ENCODE results near the gene GPD1L.
"Not testable (repeated sequence)": the region's sequence is repeated elsewhere in the genome, so short reads cannot be mapped to it uniquely, and the experiment has no call there.

The GPD1L gene

DNA sequence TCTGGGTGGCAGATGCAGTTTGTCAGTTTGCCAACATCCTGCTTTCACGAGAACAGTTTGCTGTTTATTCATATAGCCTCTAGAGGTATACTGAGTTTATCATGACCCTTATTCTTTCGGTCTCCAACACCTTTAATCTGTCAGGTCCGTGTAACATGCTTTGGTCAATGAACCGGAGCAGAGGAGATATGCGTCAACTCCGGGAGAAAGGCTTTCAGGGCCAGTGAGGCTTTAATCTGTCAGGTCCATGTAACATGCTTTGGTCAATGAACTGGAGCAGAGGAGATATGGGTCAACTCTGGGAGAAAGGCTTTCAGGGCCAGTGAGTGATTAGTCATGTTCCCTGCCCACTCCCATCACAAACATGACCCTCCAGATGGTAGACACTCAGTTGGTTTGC is 16.9 kb upstream of the GPD1L start:
- peaks cover 6 to 17% of the 10 kb centered on the region in 2 donors for H3K9me3 Mint-ChIP-seq
- no peak for ATAC-seq (replicated peaks)
- H3K36me3 Mint-ChIP-seq: peaks cover 0 to under 1% of the 10 kb centered on the region in 2 donors
- no peak overlapping the region for H3K4me3 Mint-ChIP-seq
- DNase-seq: no peak
- no peak overlapping the region for H3K27ac Mint-ChIP-seq
- peaks cover 5 to 10% of the 10 kb centered on the region in 2 donors for H3K4me1 Mint-ChIP-seq
- peaks cover 0 to 4% of the 10 kb centered on the region in 2 donors for H3K27me3 Mint-ChIP-seq

DNA sequence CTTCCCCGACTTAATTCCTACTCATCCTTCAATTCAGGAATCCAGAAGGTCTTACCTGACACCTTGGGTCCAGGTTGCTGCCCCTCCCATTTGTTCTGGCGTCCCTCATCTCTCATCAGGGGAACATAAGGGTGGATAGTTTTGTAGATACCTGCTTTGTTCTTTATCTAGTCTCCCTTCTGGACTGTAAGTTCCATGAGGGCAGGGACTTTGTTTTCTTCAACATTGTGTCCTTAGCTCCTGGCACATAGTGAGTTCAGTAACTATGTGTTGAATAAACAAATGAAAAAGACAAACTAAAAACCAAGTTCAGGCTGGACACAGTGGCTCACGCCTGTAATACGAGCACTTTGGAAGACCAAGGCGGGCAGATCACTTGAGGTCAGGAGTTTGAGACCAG is 13.2 kb upstream of the GPD1L start:
- H3K27ac Mint-ChIP-seq: no peak overlapping the region
- ATAC-seq (replicated peaks) (no peak), DNase-seq (no peak)
- H3K27me3 Mint-ChIP-seq: peaks cover 0 to 4% of the 10 kb centered on the region in 2 donors
- peaks cover 8 to 16% of the 10 kb centered on the region in 2 donors for H3K4me1 Mint-ChIP-seq
- H3K36me3 Mint-ChIP-seq: no peaks in the 10 kb centered on the region
- H3K9me3 Mint-ChIP-seq: peaks cover 6 to 12% of the 10 kb centered on the region in 2 donors
- H3K4me3 Mint-ChIP-seq: no peak overlapping the region

DNA sequence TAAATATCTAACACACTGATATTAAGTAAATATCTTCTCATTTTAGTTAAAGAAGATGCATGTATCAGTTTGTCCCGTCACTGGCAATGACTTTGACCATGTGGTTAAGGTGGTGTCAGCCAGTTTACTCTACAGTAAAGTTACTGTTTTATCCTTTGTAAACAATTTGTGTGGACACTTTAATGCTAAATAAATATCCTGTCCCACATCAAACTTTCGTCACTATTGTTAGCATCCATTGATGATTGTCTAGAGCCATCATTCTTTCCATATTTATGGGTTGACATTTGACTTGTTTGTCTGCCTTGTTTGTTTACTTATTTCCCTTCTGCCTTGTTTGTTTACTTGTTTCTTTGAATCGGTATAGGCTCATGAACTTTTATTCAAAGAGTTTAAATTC is 11.0 kb upstream of the GPD1L start:
- H3K27me3 Mint-ChIP-seq: peaks cover 0 to 4% of the 10 kb centered on the region in 2 donors
- peaks cover 12 to 16% of the 10 kb centered on the region in 2 donors for H3K4me1 Mint-ChIP-seq
- DNase-seq: no peak
- H3K4me3 Mint-ChIP-seq: no peak overlapping the region
- H3K27ac Mint-ChIP-seq: no peak overlapping the region
- peaks cover 0 to 3% of the 10 kb centered on the region in 2 donors for H3K36me3 Mint-ChIP-seq
- ATAC-seq (replicated peaks): no peak
- H3K9me3 Mint-ChIP-seq: peaks cover 0 to 6% of the 10 kb centered on the region in 2 donors

DNA sequence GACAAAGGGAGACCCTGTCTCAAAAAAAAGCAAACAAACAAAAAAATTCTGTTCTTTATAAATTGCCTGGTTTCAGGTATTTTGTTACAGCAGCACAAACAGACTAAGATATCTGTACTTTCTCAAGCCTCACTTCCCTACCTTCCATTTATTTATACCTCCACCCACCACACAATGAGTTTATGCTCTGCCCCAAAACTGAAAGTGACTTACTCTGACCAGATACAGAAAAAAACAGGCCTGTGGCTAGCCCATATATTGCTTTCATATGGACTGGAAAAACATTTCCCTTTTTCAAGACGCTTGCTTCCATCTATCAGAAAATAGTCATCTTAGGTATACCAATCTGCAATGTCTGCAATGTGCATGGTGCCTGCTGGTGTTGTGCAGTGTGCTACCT is 8.7 kb upstream of the GPD1L start:
- Mint-ChIP-seq H3K36me3 (peaks cover 10 to 12% of the 10 kb centered on the region in 2 donors), H3K27ac (no peak overlapping the region), H3K27me3 (peaks cover 0 to 4% of the 10 kb centered on the region in 2 donors), H3K4me1 (peaks cover 6 to 8% of the 10 kb centered on the region in 2 donors), H3K4me3 (no peak overlapping the region), H3K9me3 (peaks cover 10 to 17% of the 10 kb centered on the region in 2 donors)
- ATAC-seq (replicated peaks) (peak; percentile 77 to 93), DNase-seq (no peak)

DNA sequence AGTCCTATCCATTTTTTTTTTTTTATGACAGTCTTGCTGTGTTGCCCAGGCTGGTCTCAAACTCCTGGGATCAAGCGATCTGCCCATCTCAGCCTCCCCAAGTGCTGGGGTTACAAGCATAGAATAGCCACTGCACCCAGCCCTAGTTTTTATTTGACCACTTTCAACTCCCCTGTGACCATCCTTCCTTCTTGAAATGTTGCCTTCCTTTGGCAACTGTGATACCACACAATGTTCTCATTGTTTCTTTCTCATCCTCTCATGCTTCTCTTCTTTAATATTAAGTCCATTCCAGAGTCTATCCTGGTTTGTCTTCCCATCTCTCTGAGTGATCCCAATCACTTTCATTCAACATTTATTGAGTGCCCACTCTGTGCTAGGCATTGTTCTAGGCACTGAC is 7.9 kb upstream of the GPD1L start:
- H3K4me1 Mint-ChIP-seq: peaks cover 6 to 8% of the 10 kb centered on the region in 2 donors
- H3K27ac Mint-ChIP-seq: no peak overlapping the region
- H3K9me3 Mint-ChIP-seq: peaks cover 10 to 17% of the 10 kb centered on the region in 2 donors
- peaks cover 10 to 12% of the 10 kb centered on the region in 2 donors for H3K36me3 Mint-ChIP-seq
- ATAC-seq (replicated peaks): no peak
- no peak overlapping the region for H3K4me3 Mint-ChIP-seq
- H3K27me3 Mint-ChIP-seq: no peaks in the 10 kb centered on the region
- DNase-seq: no peak

DNA sequence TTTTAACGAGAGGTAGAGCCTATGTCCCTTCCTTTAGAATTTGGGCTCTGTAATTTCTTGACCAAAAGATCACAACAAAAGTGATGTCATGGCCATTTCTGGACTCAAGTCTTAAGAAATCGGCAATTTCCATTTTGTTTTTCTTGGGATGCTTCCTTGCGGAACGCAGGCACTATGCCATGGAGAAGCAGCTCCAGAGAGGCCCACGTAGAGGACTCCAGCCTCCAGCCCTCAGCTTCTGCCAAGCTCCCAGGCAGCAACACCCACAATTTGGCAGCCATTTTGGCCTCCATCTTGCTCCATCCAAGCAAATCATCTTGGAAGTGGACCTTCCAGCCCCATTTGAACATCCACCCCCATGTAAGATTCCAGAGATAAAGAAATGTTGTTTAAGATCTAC is 6.0 kb upstream of the GPD1L start:
- Mint-ChIP-seq H3K4me1 (peaks cover 6 to 8% of the 10 kb centered on the region in 2 donors), H3K9me3 (peaks cover 10 to 17% of the 10 kb centered on the region in 2 donors), H3K27me3 (no peaks in the 10 kb centered on the region), H3K36me3 (peaks cover 10 to 12% of the 10 kb centered on the region in 2 donors), H3K4me3 (no peak overlapping the region), H3K27ac (no peak overlapping the region)
- ATAC-seq (replicated peaks) (no peak), DNase-seq (no peak)

DNA sequence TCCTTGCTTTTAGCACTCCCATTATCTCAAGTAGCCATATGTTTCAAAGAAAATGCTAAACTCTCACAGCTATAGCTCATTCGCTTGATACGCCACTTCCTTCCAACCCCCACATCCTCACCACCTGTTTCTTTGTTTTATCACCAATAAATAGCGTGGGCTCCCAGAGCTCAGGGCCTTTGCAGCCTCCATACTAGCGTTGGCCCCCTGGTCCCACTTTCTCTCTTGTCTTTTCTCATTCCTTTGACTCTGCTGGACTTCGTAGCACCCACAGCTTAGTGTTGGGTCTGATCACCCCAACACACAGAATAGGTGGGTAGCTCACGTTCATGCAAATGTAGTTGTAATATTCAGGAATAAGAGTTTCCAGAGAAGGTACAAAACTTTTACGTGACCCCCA is 4.1 kb upstream of the GPD1L start:
- no peak overlapping the region for H3K4me3 Mint-ChIP-seq
- no peak for DNase-seq
- peaks cover 16% of the 10 kb centered on the region in 2 donors for H3K4me1 Mint-ChIP-seq
- no peak for ATAC-seq (replicated peaks)
- peaks cover 10 to 17% of the 10 kb centered on the region in 2 donors for H3K9me3 Mint-ChIP-seq
- H3K36me3 Mint-ChIP-seq: peaks cover 10 to 12% of the 10 kb centered on the region in 2 donors
- H3K27ac Mint-ChIP-seq: no peak overlapping the region
- H3K27me3 Mint-ChIP-seq: no peaks in the 10 kb centered on the region

DNA sequence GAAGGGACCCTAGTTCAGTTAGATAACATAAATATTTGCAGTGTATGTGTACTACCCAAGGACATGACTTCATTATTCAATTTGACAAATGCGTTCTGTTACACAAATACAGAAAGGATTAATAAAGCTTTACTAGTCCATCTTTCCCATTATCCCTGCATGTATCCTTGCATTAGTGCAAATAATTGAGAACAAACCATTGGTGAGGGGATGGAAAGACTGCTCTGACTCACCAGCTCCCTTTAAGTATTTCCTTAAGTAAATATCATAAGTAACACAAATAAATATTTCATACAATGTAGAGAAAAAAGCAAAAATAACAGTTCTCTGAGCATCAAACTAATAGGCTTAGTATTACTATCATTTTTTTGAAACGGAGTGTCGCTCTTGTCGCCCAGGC is 1.9 kb upstream of the GPD1L start:
- Mint-ChIP-seq H3K4me3 (no peak overlapping the region), H3K9me3 (peaks cover 10 to 11% of the 10 kb centered on the region in 2 donors), H3K36me3 (peaks cover 10 to 11% of the 10 kb centered on the region in 2 donors), H3K4me1 (peaks cover 16 to 24% of the 10 kb centered on the region in 2 donors), H3K27ac (no peak overlapping the region), H3K27me3 (no peaks in the 10 kb centered on the region)
- ATAC-seq (replicated peaks): no peak
- DNase-seq: no peak

DNA sequence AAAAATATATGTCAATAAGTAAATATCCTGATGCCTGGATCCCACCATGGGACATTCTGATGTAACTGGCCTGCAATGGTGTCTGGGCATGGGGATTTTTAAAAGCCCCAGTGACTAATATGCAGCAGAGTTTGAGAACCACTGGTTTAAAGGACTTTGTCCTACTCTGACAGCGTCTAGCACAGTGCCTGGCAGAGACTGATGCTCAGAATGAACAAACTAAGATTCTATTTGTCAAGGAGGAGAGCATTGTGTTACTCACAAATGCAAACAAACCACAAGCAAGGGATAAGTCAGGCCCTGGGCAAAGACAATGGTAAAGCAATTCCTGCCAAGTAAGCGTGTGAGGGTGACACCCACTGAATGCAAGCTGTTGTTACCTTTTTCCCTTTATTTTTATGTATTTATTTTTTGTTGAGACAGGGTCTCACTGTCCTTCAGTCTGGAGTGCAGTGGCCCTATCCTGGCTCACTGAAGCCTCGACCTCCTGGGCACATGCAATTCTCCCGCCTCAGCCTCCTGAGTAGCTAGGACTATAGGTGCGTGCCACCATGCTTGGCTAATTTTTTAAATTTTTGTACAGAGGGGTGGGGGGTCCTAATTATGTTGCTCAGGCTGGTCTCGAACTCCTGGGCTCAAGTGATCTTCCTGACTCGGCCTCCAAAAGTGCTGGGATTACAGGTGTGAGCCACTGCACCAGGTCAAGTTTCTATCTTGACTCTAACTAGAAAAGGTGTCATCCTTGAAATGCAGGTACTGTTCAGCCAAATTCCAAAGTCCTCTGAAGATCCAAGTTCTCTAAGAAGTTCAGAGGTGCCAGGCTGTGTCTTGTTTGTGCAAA is 909 bp upstream of the GPD1L start:
- ATAC-seq (replicated peaks): no peak
- Mint-ChIP-seq H3K4me3 (peak overlapping the region; percentile 90 to 92), H3K27ac (peak overlapping the region; percentile 91), H3K4me1 (peaks cover 17 to 32% of the 10 kb centered on the region in 2 donors), H3K27me3 (no peaks in the 10 kb centered on the region), H3K9me3 (peaks cover 10 to 11% of the 10 kb centered on the region in 2 donors), H3K36me3 (peaks cover 11 to 18% of the 10 kb centered on the region in 2 donors)
- DNase-seq: no peak

DNA sequence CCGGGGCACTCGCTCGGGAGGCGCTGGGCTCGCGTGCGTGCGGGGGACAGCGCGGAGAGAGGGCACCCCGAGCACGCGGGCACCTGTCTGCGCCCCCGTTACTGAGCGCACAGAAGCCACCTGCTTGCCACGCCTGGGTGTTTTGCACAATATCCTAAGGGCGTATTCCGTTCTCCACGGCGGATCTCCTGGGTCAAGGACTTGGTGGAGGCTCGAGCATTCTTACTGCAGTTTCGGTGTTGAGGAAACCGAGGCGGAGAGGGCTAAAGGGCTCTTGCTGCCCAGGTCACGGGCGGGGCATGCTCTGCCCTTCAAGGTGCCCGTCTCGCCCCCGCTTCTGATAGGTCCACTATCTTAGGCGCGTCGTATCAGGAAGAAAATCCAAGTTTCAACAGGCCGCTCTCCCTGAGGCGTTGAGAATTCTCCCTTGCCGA is 526 bp downstream of the GPD1L start:
- Mint-ChIP-seq H3K36me3 (peaks cover 9 to 16% of the 10 kb centered on the region in 2 donors), H3K27ac (peak overlapping the region; percentile 82), H3K4me1 (peaks cover 18 to 43% of the 10 kb centered on the region in 2 donors), H3K9me3 (peaks cover 5% of the 10 kb centered on the region in 2 donors), H3K27me3 (no peaks in the 10 kb centered on the region), H3K4me3 (peak overlapping the region; percentile 90 to 92)
- DNase-seq (no peak), ATAC-seq (replicated peaks) (peak in 1 of 2 donors; percentile 8)

DNA sequence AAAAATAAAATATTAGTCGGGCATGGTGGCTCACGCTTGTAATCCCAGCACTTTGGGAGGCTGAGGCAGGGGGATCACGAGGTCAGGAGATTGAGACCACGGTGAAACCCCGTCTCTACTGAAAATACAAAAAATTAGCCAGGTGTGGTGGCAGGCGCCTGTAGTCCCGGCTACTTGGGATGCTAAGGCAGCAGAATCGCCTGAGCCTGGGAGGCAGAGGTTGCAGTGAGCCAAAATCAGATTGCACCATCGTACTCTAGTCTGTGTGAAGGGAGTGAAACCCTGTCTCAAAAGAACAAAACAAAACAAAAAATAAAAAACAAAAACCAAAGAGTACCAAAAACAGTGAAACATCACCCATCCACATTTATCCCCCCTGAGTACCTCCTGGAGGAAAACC is 1.8 kb downstream of the GPD1L start:
- H3K27ac Mint-ChIP-seq; H3K4me3 Mint-ChIP-seq; H3K9me3 Mint-ChIP-seq; DNase-seq; ATAC-seq (replicated peaks); H3K27me3 Mint-ChIP-seq: not testable (repeated sequence)
- Mint-ChIP-seq H3K36me3 (peaks cover 4 to 11% of the 10 kb centered on the region in 2 donors), H3K4me1 (peaks cover 18 to 43% of the 10 kb centered on the region in 2 donors)

DNA sequence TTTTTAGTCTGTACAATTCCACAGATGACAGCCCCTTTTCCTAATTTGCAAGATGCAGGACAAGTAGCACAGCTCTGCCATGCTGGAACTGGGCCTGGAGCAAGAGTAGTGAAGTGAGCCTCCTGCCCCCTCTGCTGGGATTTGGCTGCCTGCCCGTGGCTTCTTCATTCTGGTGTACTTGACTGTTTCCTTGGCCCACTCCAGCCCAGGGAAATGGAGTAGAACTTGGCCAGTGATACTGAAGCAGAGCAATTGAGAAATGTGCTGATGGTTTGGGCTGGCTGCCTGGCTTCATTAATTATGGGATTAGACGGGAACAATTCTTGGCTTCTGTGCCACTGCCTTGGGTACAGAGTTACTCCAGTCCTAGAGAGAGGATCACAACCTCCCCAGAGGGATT is 2.8 kb downstream of the GPD1L start:
- Mint-ChIP-seq H3K36me3 (peaks cover 4 to 14% of the 10 kb centered on the region in 2 donors), H3K9me3 (no peaks in the 10 kb centered on the region), H3K27me3 (no peaks in the 10 kb centered on the region), H3K4me3 (no peak overlapping the region), H3K4me1 (peaks cover 24 to 44% of the 10 kb centered on the region in 2 donors), H3K27ac (no peak overlapping the region)
- ATAC-seq (replicated peaks): no peak
- no peak for DNase-seq

DNA sequence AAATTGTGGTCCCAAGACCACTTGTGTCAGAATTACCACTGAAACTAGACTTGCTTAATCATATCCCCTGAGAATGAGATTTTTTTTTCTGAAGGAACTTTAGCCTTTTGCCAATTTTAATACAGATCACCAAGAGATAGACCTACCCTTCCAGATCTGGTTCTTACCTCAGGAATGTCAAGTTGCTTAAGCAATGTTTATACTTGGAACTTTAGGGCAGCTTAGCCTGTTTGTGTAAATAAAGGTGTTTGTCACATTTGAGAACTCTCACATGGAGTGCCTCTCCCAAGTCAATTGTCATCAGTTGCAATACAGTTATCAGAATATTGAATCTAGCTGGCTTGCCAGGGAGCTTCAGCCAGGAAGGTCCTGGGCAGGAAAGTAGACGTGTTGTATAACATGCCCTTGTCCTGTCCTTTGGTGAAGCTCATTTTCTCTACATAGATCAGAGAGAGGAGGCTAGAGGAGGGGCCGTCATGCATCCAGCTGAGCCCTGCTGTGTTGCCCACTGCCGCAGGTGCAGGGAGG is 3.9 kb downstream of the GPD1L start:
- Mint-ChIP-seq H3K36me3 (peaks cover 10 to 24% of the 10 kb centered on the region in 2 donors), H3K27me3 (no peaks in the 10 kb centered on the region), H3K4me1 (peaks cover 28 to 51% of the 10 kb centered on the region in 2 donors), H3K27ac (no peak overlapping the region), H3K4me3 (no peak overlapping the region), H3K9me3 (peaks cover 2 to 4% of the 10 kb centered on the region in 2 donors)
- no peak for ATAC-seq (replicated peaks)
- no peak for DNase-seq

DNA sequence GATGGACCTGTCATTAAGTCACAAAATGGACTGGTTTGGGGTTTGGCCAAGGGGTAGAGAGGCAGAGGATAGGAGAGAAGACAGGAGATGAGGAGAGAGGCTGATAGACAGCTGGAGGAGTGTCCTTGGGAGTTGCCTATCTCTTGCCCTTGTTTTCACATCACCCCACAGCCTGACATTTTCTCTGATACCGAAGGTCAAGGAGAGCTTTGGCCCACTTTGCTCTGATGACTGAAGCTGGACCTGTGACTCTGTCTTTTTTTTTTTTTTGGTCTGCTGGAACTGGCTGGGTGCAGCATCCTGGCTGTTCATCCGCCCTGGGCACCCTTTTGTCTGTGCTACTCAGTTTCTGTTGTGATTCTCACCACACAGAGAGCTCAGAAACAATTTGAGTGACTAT is 5.1 kb downstream of the GPD1L start:
- no peak overlapping the region for H3K4me3 Mint-ChIP-seq
- no peaks in the 10 kb centered on the region for H3K27me3 Mint-ChIP-seq
- peak overlapping the region; percentile 54 for H3K27ac Mint-ChIP-seq
- no peak for DNase-seq
- H3K9me3 Mint-ChIP-seq: peaks cover 2 to 4% of the 10 kb centered on the region in 2 donors
- peaks cover 12 to 25% of the 10 kb centered on the region in 2 donors for H3K36me3 Mint-ChIP-seq
- H3K4me1 Mint-ChIP-seq: peaks cover 25 to 44% of the 10 kb centered on the region in 2 donors
- no peak for ATAC-seq (replicated peaks)

DNA sequence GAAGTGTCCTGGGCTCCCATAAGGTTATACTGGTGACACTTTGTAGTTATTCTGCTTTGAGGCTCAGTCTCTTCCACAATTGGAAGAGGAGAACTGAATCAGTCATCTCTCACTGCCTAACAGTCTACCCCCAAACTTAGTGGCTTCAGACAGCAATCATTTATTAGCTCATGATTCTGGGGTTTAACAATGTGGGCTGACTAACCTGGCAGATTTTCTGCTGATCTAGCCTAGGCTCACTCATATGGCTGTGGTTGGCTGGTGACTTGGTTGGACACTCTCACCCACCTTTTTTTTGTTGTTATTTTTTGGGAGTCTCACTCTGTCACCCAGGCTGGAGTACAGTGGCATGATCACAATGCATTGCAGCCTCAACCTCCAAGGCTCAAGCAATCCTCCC is 7.1 kb downstream of the GPD1L start:
- Mint-ChIP-seq H3K4me1 (peaks cover 15 to 32% of the 10 kb centered on the region in 2 donors), H3K9me3 (peaks cover 2 to 4% of the 10 kb centered on the region in 2 donors), H3K4me3 (no peak overlapping the region), H3K27me3 (no peaks in the 10 kb centered on the region), H3K36me3 (peaks cover 12 to 25% of the 10 kb centered on the region in 2 donors), H3K27ac (no peak overlapping the region)
- ATAC-seq (replicated peaks) (peak in 1 of 2 donors; percentile 16), DNase-seq (no peak)

Measured in stimulated activated naive B cell treated with anti-CD40 and anti-IgM and Interleukin-4, amounts not matched to agents 10 μg/mL and 1 μg/mL and 100 μg/mL, for 72 hours (primary cell).